Memory B cell (primary cell): ENCODE measurements around the gene FAM193A.
"Not testable (repeated sequence)": the region's sequence is repeated elsewhere in the genome, so short reads cannot be mapped to it uniquely, and the experiment has no call there.

Experiments used
- ATAC-seq: fragments of 150-1000 bp; cut with Tn5 transposase; 2 replicates; pipeline ENCODE4 v1.10.0; 2021; ENCODE audit warnings: low read depth, mild to moderate bottlenecking, moderate library complexity
- DNase-seq, 2 donors: peaks; one replicate each; pipeline ENCODE4 v3.0.0; 2022; ENCODE audit warnings: low spot score in 2 of 2
- H3K27ac Mint-ChIP-seq: one replicate; pipeline ENCODE4 v1.8.0; 2022; ENCODE audit warnings: mild to moderate bottlenecking, moderate library complexity, mixed read lengths
- H3K27me3 Mint-ChIP-seq: one replicate; pipeline ENCODE4 v1.8.0; 2022; ENCODE audit warnings: mixed read lengths
- H3K36me3 Mint-ChIP-seq: one replicate; pipeline ENCODE4 v1.8.0; 2022; ENCODE audit warnings: mild to moderate bottlenecking, mixed read lengths
- H3K4me1 Mint-ChIP-seq: one replicate; pipeline ENCODE4 v1.8.0; 2022; ENCODE audit warnings: mixed read lengths
- H3K4me3 Mint-ChIP-seq: one replicate; pipeline ENCODE4 v1.8.0; 2022; ENCODE audit warnings: mild to moderate bottlenecking, moderate library complexity, mixed read lengths
- H3K9me3 Mint-ChIP-seq: one replicate; pipeline ENCODE4 v1.8.0; 2022; ENCODE audit warnings: mixed read lengths

FAM193A gene

DNA sequence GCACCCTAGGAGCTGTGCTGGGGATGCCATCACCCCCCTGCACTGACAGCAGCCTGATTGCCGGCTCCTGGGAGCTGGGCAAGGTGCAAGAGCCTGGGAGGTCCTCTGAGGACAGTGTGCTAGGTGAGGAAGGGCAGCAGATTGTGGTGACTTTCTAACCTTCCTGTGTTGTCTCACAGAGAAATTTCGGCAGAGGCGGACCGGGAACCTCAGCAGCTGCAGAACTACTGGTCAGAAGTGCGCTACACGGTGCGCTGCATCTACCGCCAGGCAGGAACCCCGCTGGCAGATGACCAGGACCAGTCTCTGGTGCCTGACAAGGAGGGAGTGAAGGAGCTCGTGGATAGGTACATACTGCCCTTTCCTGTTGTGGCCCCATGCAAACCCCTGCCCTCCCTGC is 89.8 kb downstream of the FAM193A start:
- Mint-ChIP-seq H3K27ac (peak overlapping the region; percentile 24), H3K4me3 (no peak overlapping the region), H3K36me3 (peaks cover 7% of the 10 kb centered on the region), H3K9me3 (no peaks in the 10 kb centered on the region), H3K4me1 (peaks cover 9% of the 10 kb centered on the region), H3K27me3 (no peaks in the 10 kb centered on the region)
- DNase-seq: no peak
- ATAC-seq: no peak

DNA sequence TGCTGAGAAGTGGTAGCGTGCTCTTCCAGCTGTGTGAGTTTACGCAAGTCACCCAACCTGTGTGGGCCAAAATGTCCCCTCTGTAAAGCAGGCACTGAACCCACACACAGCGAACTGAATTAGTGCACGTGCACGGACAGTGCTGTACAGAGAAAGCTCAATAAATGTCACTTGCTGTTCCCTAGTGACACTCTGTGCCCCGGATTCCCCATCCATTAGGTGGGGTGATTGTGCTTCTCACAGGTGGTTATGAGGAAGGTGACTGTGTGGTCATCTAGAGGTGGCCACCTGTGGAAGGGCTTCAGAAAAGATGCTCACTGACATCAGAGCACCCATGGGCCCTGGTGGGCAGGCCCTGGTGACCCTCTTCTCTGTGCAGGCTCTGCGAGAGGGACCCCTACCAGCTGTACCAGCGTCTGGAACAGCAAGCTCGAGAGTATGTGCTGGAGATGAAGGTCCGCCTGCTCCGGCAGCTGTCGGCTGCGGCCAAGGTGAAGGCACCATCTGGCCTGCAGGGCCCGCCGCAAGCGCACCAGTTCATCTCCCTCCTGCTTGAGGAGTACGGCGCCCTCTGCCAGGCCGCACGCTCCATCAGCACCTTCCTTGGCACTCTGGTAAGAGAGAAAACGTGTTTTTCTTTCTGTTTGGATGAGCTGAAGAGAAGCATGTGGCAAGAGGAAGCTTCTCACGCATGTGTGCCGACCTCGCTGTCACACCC is 94.3 kb downstream of the FAM193A start:
- peaks cover 12% of the 10 kb centered on the region for H3K36me3 Mint-ChIP-seq

GRCh38 chr4:2634014-2634413 is 97.6 kb downstream of the FAM193A start:
- no peak overlapping the region for H3K4me3 Mint-ChIP-seq
- H3K36me3 Mint-ChIP-seq: peaks cover 22% of the 10 kb centered on the region
- peak overlapping the region; percentile 68 for H3K27ac Mint-ChIP-seq
- no peaks in the 10 kb centered on the region for H3K9me3 Mint-ChIP-seq
- ATAC-seq (no peak), DNase-seq (no peak)
- H3K4me1 Mint-ChIP-seq: no peaks in the 10 kb centered on the region
- H3K27me3 Mint-ChIP-seq: no peaks in the 10 kb centered on the region

More for the DNA sequence above, 94.3 kb downstream of the FAM193A start:
- Mint-ChIP-seq H3K4me1 (no peaks in the 10 kb centered on the region), H3K27me3 (no peaks in the 10 kb centered on the region), H3K9me3 (no peaks in the 10 kb centered on the region), H3K4me3 (no peak overlapping the region), H3K27ac (no peak overlapping the region)
- DNase-seq (no peak), ATAC-seq (no peak)

DNA sequence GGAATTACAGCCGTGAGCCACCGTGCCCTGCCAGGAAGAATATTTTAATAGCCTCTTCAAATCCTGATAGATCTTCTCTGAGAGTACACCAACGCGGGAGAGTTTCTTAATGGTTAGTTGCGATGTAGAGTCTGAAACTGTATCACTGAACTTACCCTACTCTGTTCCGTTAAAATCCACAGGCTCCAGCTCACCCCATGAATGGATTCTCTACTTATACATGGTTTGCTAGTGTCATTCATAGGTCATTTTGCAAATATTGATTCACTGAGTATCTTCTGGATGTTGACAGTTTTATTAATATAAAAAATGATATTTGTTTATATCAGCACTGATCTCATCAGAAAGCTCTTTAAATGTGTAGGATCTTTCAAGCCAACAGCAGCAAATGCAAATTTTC is 99.9 kb downstream of the FAM193A start:
- no peak overlapping the region for H3K4me3 Mint-ChIP-seq
- no peak overlapping the region for H3K27ac Mint-ChIP-seq
- H3K27me3 Mint-ChIP-seq: no peaks in the 10 kb centered on the region
- DNase-seq (no peak), ATAC-seq (no peak)
- no peaks in the 10 kb centered on the region for H3K9me3 Mint-ChIP-seq
- peaks cover 21% of the 10 kb centered on the region for H3K36me3 Mint-ChIP-seq
- no peaks in the 10 kb centered on the region for H3K4me1 Mint-ChIP-seq

DNA sequence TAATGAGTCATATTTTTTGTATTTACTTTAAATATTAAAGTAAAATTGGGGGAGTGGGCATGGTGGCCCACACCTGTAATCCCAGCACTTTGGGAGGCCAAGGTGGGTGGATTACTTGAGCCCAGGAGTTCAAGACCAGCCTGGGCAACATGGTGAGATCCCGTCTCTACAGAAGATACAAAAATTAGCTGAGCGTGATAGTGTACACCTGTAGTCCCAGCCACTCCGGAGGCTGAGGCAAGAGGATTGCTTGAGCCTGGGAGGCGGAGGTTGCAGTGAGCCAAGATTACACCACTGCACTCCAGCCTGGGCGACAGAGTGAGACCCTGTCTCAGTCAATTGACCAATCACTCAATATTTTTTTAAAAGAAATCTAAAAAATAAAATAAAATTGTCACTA is 100.5 kb downstream of the FAM193A start:
- DNase-seq, ATAC-seq, H3K4me1 Mint-ChIP-seq, H3K27me3 Mint-ChIP-seq, H3K27ac Mint-ChIP-seq, H3K9me3 Mint-ChIP-seq, H3K4me3 Mint-ChIP-seq: not testable (repeated sequence)
- H3K36me3 Mint-ChIP-seq: peaks cover 21% of the 10 kb centered on the region

DNA sequence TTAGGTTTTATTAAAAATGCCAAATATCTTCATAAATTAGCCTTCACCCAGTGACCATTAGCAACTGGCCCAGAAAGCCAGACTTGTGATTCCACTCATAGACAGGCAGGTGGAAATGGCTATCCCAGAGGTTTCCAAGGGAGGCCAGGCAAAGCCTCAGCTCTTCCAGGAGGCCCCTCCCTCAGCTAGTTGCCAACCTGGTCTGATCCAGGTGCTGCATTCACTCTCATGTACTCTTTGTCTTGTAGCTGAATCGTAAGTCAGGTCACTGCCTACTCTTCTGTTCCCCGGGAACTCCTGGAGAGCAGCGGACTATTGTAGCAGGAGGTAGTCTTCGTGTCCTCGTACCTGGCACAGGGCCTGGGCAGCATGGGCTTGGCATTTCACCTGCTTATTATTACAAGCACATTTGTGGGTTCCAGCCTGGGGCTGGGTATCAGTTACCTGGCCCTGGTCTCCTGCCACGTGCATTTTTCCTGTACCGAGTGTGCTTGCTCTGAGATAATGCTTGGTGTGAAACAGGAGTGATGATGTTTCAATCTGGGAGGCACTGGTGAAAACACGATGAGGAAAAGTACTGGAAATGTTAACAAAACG is 101.6 kb downstream of the FAM193A start:
- no peaks in the 10 kb centered on the region for H3K9me3 Mint-ChIP-seq
- ATAC-seq: no peak
- H3K36me3 Mint-ChIP-seq: peaks cover 24% of the 10 kb centered on the region
- H3K27me3 Mint-ChIP-seq: no peaks in the 10 kb centered on the region
- no peak overlapping the region for H3K4me3 Mint-ChIP-seq
- H3K27ac Mint-ChIP-seq: no peak overlapping the region
- no peak for DNase-seq
- H3K4me1 Mint-ChIP-seq: no peaks in the 10 kb centered on the region

GRCh38 chr4:2638730-2639129 is 102.3 kb downstream of the FAM193A start:
- Mint-ChIP-seq H3K9me3 (no peaks in the 10 kb centered on the region), H3K4me1 (no peaks in the 10 kb centered on the region), H3K36me3 (peaks cover 26% of the 10 kb centered on the region), H3K27me3 (no peaks in the 10 kb centered on the region), H3K27ac (peak overlapping the region; percentile 24), H3K4me3 (no peak overlapping the region)
- no peak for ATAC-seq
- no peak for DNase-seq

DNA sequence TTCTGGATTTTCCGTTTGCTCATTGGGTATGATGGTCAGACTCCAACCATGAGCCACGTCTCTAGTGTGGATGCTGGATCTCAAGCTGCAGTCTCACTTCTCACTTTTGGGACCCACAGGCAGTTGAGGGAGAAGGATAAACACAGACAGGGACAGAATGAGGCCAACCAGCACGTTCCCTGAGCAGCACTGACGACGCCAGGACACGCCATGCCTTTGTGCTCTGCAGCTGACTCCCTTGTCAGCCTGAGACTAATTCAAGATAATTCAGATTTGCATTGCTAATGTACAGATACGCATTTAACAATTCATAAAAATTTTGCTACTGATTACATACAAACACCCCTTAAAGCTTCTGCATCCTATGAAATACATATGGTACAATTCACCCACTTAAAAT is 106.5 kb downstream of the FAM193A start:
- Mint-ChIP-seq H3K27ac (no peak overlapping the region), H3K4me1 (no peaks in the 10 kb centered on the region), H3K36me3 (peaks cover 22% of the 10 kb centered on the region), H3K27me3 (no peaks in the 10 kb centered on the region), H3K4me3 (no peak overlapping the region), H3K9me3 (no peaks in the 10 kb centered on the region)
- DNase-seq: no peak
- no peak for ATAC-seq

DNA sequence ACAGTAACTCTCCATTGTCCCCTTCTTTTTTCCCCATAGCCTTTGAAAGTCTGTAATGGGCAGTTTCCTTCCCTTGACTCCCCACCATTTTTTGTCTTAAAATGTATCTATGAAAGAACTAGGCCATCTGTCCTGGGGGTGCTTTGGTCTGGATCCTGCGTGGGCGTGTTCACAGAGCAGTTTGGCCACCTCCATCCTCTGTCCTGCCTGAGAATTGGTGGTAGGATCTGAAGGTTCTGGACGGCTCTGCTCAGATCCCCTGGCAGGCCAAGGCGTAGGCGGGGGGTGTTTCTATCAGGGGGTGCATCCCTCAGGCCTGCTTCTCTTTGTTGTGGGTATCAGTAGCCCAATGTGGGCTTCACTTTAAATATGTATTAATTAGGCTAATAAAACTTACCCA is 107.1 kb downstream of the FAM193A start:
- Mint-ChIP-seq H3K27ac (no peak overlapping the region), H3K36me3 (peaks cover 22% of the 10 kb centered on the region)
- no peak for DNase-seq

GRCh38 chr4:2646396-2647149 is 110.1 kb downstream of the FAM193A start:
- H3K9me3 Mint-ChIP-seq: no peaks in the 10 kb centered on the region
- peaks cover under 1% of the 10 kb centered on the region for H3K4me1 Mint-ChIP-seq
- ATAC-seq: no peak
- no peak overlapping the region for H3K4me3 Mint-ChIP-seq
- peaks cover 24% of the 10 kb centered on the region for H3K36me3 Mint-ChIP-seq
- H3K27me3 Mint-ChIP-seq: no peaks in the 10 kb centered on the region
- DNase-seq: no peak
- no peak overlapping the region for H3K27ac Mint-ChIP-seq

More for the DNA sequence above, 107.1 kb downstream of the FAM193A start:
- H3K27me3 Mint-ChIP-seq: no peaks in the 10 kb centered on the region
- H3K4me1 Mint-ChIP-seq: no peaks in the 10 kb centered on the region
- no peak for ATAC-seq
- no peaks in the 10 kb centered on the region for H3K9me3 Mint-ChIP-seq
- H3K4me3 Mint-ChIP-seq: no peak overlapping the region

DNA sequence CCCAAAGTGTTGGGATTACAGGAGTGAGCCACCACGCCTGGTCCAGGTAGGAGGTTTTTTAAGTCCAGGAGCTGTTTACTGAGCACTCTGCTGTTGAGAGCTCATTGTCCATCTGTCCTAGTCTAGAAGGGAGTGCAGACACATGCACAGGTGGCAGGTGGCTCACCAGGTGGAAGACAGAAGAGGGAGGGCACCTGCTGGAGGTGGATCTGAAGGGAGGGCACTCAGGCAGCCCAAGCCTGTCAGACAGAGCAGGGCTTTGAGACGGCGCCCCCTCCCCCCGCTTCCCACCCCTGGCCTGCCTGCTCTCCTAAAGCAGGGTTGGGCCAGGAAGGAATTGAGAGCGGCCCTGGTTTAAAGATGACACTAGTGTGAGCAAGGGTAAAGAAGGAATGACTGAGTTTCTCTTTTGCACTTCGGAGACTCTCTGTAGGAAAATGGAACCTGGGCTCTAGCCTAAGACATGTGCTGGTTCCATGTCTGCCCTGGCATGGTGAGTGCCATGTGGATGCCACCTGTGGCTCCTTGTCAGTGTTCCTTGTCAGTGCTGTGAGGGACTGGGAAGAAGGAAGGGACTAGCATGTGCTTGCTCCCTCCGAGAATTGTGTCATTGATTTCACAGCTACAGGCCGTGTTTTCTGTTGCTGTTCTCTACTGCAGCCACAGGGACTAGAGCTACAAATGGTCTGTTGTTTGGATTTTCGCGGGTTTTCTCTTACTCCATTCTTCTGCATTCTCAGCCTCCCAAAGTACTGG is 111.1 kb downstream of the FAM193A start:
- Mint-ChIP-seq H3K9me3 (no peaks in the 10 kb centered on the region), H3K27me3 (no peaks in the 10 kb centered on the region), H3K4me3 (no peak overlapping the region), H3K27ac (no peak overlapping the region), H3K36me3 (peaks cover 24% of the 10 kb centered on the region), H3K4me1 (peaks cover 6% of the 10 kb centered on the region)
- DNase-seq (no peak), ATAC-seq (no peak)

DNA sequence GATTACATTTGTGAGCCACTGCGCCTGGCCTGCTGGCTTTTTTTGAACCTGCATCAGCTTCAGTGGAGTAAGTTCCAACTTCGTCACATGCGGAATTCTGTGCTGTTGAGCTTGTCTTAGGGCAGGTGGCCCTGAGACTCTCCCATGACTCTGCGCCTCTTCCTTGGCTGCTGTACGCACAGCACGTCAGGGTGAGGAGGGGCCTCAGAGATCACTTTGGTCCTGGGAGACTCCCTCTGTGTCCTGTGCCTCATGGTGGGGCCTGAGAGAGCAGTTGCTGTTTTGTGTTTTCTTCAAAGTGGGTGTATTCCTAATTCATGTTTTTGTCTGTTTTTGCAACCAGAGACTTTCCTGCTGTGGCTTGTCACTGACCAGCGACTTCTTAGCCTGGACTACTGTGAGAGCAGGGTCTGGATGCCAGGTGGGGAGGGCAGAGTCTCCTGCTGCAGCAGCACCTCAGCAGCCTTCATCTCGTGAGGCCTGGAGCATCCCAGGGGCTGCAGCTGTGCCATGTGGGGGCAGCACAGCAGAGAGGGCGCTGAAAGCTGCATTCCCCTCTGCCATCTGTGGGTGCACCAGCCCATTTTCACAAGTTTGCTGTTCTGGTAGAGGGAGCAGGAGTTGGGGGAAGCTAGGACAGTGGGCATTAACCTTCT is 111.8 kb downstream of the FAM193A start:
- Mint-ChIP-seq H3K27ac (no peak overlapping the region), H3K9me3 (no peaks in the 10 kb centered on the region), H3K4me3 (no peak overlapping the region), H3K27me3 (no peaks in the 10 kb centered on the region), H3K36me3 (peaks cover 24% of the 10 kb centered on the region), H3K4me1 (peaks cover 7% of the 10 kb centered on the region)
- DNase-seq (no peak), ATAC-seq (no peak)

- Mint-ChIP-seq H3K27me3 (no peaks in the 10 kb centered on the region), H3K27ac (no peak overlapping the region), H3K9me3 (no peaks in the 10 kb centered on the region), H3K4me3 (no peak overlapping the region), H3K4me1 (peaks cover 7% of the 10 kb centered on the region), H3K36me3 (peaks cover 21% of the 10 kb centered on the region)
- ATAC-seq (no peak), DNase-seq (no peak)
These were observed 113.2 kb downstream of the FAM193A start for GRCh38 chr4:2649604-2650114.
